ENCODE data around the gene ATP1A4. TPM values are rescaled to one million over a fixed set of nuclear protein-coding genes. Genes with fewer than 3 reads are reported as not detected.

Gene ATP1A4
- total RNA-seq, 2 donors from 2014 or later, result 2.8 to 5.2 TPM

DNA sequence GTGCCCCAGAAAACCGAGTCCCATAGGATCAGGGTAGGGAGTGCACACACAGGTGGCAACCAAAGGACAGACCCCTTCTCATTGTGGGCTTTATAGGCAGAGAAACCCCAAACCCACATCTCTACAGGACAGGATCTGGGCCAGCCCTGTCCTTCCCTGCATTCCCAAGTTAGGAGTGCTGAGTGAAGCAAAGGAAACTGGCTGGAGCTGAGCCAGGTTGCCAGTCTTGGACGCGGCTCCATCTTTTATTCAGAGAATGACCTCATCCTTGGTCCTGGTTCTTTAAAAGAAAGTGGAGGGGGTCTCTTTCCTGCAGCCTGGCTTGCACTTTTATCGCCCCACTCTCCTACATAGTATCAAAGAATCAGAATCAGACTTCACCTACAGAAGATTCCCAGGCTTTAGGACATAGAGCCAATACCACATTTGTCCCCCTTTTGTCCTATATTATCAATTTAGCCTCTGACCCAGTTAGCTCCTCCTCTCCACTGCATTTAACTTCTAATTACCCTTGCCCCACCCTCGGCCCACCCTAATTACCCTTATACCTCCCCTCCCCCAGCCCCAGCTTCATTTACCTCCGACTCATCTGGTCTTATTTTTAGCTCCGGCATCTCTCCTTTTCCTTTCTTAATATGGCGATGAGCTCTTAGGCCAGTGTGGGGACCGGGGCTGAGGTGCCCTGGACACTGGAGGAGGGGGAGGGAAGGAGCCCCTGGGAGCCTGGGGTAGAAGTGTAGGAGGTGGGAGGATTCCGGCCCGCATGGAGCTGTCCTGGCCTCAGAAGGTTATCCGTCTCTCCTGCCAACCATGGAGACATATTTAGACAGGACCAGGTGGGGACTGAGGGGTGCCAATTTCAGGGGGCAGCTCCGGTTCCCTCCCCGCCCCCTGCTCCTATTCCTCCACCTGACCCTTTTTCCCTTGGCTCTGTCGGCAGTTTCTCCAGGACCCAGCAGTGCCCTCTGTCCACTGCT lies 38.5 kb downstream of the ATP1A4 start, which contains the start of gene CASQ1:
Gene CASQ1, plus strand, starts transcription at position 927 of the 977 bp plus-strand sequence. CDS start 177 bp downstream, outside the sequence.
- Histone ChIP-seq H3K27me3 (replicated peaks; ENCODE audit: insufficient read depth) (no peaks in the 10 kb centered on the region), H3K36me3 (no peaks in the 10 kb centered on the region), H3K4me1 (replicated peaks) (peaks cover 3% of the 10 kb centered on the region), H3K9me3 (no peaks in the 10 kb centered on the region), H3K27ac (no peak within 1 kb of the TSS), H3K4me3 (no peak within 1 kb of the TSS)
- DNase-seq (ENCODE audit: low spot score), result peak; percentile 17
- intact Hi-C loops (cut with DNase I), result loop anchor here (5.0 kb wide), 1 partner anchor 62 kb away; no protein-coding TSS in a partner anchor
- TF ChIP-seq, protein P1, sequence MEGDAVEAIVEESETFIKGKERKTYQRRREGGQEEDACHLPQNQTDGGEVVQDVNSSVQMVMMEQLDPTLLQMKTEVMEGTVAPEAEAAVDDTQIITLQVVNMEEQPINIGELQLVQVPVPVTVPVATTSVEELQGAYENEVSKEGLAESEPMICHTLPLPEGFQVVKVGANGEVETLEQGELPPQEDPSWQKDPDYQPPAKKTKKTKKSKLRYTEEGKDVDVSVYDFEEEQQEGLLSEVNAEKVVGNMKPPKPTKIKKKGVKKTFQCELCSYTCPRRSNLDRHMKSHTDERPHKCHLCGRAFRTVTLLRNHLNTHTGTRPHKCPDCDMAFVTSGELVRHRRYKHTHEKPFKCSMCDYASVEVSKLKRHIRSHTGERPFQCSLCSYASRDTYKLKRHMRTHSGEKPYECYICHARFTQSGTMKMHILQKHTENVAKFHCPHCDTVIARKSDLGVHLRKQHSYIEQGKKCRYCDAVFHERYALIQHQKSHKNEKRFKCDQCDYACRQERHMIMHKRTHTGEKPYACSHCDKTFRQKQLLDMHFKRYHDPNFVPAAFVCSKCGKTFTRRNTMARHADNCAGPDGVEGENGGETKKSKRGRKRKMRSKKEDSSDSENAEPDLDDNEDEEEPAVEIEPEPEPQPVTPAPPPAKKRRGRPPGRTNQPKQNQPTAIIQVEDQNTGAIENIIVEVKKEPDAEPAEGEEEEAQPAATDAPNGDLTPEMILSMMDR (IDR thresholded peaks at IDR 0.05), result no peak
- TF ChIP-seq POLR2AphosphoS5 (IDR thresholded peaks at IDR 0.05), result no peak
- no peak for TF ChIP-seq POLR2A (IDR thresholded peaks at IDR 0.05)
- WGBS, result 58% methylated on average over 15 of the region's 15 CpGs

DNA sequence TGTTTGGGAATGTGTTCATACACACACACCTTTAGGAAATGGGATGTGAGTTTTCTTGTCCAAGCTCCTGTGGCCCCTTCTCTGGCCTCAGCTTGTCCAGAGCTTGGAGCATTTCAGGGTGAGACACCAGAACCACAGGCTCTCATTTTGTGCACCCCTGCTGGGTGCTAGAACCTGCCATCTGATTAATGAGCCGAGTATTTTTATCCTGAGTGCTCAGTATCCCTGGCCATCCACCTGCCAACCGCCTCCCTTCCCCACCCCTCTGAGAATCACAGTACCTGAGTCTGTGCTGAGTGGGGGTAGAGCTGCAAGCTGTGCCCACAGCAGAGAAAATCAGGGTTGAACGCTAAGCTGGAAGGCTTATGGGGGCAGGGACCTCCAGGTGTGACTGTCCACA lies 40.4 kb downstream of the ATP1A4 start:
- peaks cover 3% of the 10 kb centered on the region for H3K4me1 ChIP-seq (replicated peaks)
- H3K27ac ChIP-seq, result no peak overlapping the region
- DNase-seq (ENCODE audit: low spot score), result no peak
- H3K27me3 ChIP-seq (replicated peaks; ENCODE audit: insufficient read depth), result no peaks in the 10 kb centered on the region
- intact Hi-C loops (cut with DNase I), result loop anchor here (2.0 to 5.0 kb wide), 3 partner anchors 61 to 99 kb away; no protein-coding TSS in a partner anchor
- no peaks in the 10 kb centered on the region for H3K9me3 ChIP-seq
- H3K4me3 ChIP-seq, result no peak overlapping the region
- WGBS, result 91% methylated on average over 3 of the region's 3 CpGs
- H3K36me3 ChIP-seq, result no peaks in the 10 kb centered on the region
- no peak for TF ChIP-seq POLR2AphosphoS5 (IDR thresholded peaks at IDR 0.05)
- TF ChIP-seq, protein P1 (IDR thresholded peaks at IDR 0.05), result no peak

DNA sequence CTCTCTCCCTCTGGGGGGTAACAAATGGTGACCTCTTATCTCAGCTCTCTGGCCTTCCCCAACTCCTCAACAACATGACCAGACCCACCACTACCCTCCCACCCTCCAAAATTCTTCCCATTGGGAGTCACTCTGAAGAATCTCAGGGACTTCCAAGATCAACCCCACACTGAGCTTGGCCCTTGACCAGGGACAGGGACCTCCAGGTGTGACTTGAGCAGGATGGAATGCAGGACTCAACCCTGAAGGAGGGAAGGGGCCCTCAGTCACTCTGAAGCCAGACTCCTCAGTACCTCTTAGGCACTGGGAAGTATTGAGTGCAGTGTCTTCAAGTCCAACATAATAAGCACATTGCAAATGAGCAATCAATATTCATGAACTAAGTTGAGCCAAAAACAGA lies 40.8 kb downstream of the ATP1A4 start:
- Histone ChIP-seq H3K4me1 (replicated peaks) (peaks cover 3% of the 10 kb centered on the region), H3K27me3 (replicated peaks; ENCODE audit: insufficient read depth) (no peaks in the 10 kb centered on the region), H3K27ac (no peak overlapping the region), H3K9me3 (no peaks in the 10 kb centered on the region), H3K36me3 (no peaks in the 10 kb centered on the region), H3K4me3 (no peak overlapping the region)
- intact Hi-C loops (cut with DNase I), result loop anchor here (2.0 to 5.0 kb wide), 3 partner anchors 60 to 99 kb away; no protein-coding TSS in a partner anchor
- no peak for TF ChIP-seq POLR2AphosphoS5 (IDR thresholded peaks at IDR 0.05)
- no peak for TF ChIP-seq POLR2A (IDR thresholded peaks at IDR 0.05)
- TF ChIP-seq, protein P1 (IDR thresholded peaks at IDR 0.05), result no peak
- no peak for DNase-seq (ENCODE audit: low spot score)

DNA sequence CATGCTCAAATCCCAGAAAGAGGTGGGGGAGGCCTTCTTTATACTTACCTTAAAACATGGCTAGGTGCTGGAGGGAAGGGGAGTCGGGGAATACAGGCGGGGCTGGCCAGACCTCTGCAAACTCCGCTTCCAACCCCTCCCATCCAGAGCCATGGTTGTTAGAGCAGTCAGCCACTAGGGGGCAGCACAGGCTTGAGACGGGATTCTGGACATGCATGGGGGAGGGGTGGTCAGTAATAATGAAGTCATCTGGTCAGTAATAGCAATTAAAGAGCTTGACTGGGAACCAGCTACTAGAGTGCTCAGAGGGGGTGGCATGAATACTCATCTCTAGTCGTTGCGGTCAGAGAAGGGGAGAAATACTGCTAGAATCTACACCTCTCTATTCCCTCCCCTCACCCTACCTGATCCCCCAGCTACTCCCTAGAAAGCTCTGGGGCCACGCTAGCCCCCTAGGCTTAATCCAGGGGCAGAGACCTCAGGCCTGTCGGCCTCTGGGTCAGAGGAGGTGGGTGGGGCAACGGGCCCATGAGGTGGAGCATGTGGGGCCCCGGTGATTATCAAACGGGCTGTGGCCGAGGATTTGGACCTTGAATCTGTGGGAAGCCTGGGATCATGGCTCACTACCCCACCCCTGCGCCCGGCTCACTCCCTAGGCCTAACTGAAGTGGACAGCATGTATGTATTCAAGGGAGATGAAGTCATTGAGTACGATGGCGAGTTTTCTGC lies 41.9 kb downstream of the ATP1A4 start:
- Histone ChIP-seq H3K4me1 (replicated peaks) (peaks cover 3% of the 10 kb centered on the region), H3K9me3 (no peaks in the 10 kb centered on the region), H3K27ac (no peak overlapping the region), H3K27me3 (replicated peaks; ENCODE audit: insufficient read depth) (no peaks in the 10 kb centered on the region), H3K36me3 (no peaks in the 10 kb centered on the region), H3K4me3 (no peak overlapping the region)
- 29% methylated on average over 16 of the region's 16 CpGs for WGBS
- TF ChIP-seq, protein P1 (IDR thresholded peaks at IDR 0.05), result peak; percentile 93 to 99 (median 97)
- TF ChIP-seq POLR2A (IDR thresholded peaks at IDR 0.05), result no peak
- peak; percentile 87 for TF ChIP-seq POLR2AphosphoS5 (IDR thresholded peaks at IDR 0.05)
- intact Hi-C loops (cut with DNase I), result loop anchor here (1.0 to 5.0 kb wide), 4 partner anchors 27 to 98 kb away; no protein-coding TSS in a partner anchor
- peak; percentile 80 for DNase-seq (ENCODE audit: low spot score)

Data from prostate gland (tissue), 2 donors.